ENCODE data around the gene MOB1B. TPM values are rescaled to one million over a fixed set of nuclear protein-coding genes. Genes with fewer than 3 reads are reported as not detected.

MOB1B gene
- total and polyA plus RNA-seq, 4 experiments from 2014 or later: 0.58 to 10.8 (median 5.9) TPM

DNA sequence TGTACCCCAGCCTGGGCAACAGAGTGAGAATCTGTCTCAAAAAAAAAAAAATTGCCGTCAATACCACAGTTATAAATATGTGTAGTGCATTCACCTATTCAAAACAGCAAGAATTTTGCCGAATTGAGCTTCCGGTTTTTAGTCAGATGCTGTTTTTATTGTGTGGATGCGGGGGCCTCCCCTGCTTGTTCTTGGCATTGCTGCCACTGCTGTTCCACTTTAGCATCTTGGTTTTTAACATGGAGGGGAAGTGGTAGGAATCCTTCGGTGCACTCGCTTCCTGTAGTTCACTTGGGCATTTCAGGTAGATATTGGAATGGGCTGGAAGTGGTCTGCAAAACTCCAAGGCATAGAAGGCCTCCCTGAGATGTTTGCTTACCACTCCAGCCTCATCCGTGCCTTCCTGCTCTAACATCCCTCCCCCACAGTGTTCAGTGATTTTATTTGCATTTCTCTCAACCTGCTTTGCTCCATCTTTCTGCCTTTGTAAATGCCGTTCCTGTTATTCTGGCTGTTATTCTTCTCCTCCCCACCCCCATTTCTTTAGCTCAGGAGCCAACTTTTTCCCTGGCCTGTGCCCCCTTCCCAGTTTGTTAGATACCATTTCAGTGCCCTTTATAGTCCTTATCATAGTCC, 25.5 kb downstream of the MOB1B start:
- Histone ChIP-seq H3K27ac (ENCODE audit: low read depth, low read length) (no peak overlapping the region), H3K4me3 (ENCODE audit: low read length in 2 of 2) (no peak overlapping the region), H3K9me3 (ENCODE audit: control insufficient read depth in 1 of 2, low read length in 2 of 2) (no peaks in the 10 kb centered on the region), H3K4me1 (ENCODE audit: insufficient read depth, low read length) (peaks cover 13% of the 10 kb centered on the region), H3K36me3 (ENCODE audit: insufficient read depth, low read length) (no peaks in the 10 kb centered on the region), H3K27me3 (ENCODE audit: insufficient read depth, low read length) (no peaks in the 10 kb centered on the region)
- peak in 4 of 5 donors; percentile 6 to 31 (median 24) for DNase-seq
- H3K4me1 Mint-ChIP-seq: peaks cover 24 to 39% (median 27%) of the 10 kb centered on the region in 4 donors
- H3K9me3 Mint-ChIP-seq: no peaks in the 10 kb centered on the region
- H3K4me3 Mint-ChIP-seq: peak overlapping the region in 7 of 8 donors; percentile 15 to 73 (median 52)
- peak overlapping the region in 4 of 7 donors; percentile 42 to 77 (median 62) for H3K27ac Mint-ChIP-seq
- ChIA-PET CTCF (ENCODE audit: partially characterized antibody) (interaction anchor here (1.0 to 2.1 kb wide), 2 partner anchors 193 to 276 kb away, joined by 3 to 7 read pairs; no protein-coding TSS in a partner anchor), POLR2A (ENCODE audit: partially characterized antibody) (interaction anchor here (0.6 kb wide), 3 partner anchors 12 to 140 kb away, joined by 3 to 4 read pairs (median 3); no protein-coding TSS in a partner anchor)
- intact Hi-C loops (cut with micrococcal nuclease): no loop called here
- no peaks in the 10 kb centered on the region for H3K27me3 Mint-ChIP-seq
- H3K36me3 Mint-ChIP-seq: peaks cover 0 to 3% of the 10 kb centered on the region in 2 donors

DNA sequence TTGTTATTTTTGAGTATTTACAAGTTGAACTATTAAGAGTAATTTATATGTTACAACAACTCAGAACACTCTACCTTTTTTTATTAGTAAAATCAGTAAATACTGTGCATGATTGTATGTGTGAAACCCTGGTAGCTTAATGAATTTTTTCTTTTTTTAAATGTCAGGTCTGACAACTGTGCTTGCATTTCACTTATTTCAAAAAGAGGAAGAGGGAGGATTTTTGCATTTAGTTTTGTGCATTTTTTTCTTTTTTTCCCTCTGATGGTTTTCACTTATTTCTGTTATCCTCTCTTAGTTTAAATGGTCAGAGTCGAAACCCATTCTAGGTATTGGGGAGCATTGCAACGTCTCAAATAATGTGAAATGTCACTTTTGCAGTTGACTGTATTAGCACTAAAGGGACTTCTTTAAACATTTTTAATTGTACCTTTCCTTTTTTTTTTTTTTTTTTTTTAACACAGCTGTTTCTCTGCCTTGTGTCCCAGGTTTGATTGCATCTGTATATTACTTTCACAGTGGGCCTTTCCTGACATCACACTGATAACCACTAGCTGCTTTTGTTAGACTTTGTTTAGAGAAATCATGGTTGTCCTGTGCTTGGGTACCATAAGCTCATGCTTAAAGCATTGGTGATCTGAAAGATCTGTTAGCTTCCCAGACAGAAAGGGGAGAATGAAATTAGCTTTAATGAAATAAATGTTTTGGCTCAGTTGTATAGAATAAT, 28.5 kb downstream of the MOB1B start:
- peaks cover 13% of the 10 kb centered on the region for H3K4me1 ChIP-seq (ENCODE audit: insufficient read depth, low read length)
- ChIA-PET CTCF (ENCODE audit: partially characterized antibody) (interaction anchor here (1.0 to 1.6 kb wide), 2 partner anchors 29 to 79 kb away, joined by 3 read pairs; partner anchors contain the start of gene MOB1B), POLR2A (ENCODE audit: partially characterized antibody) (interaction anchor here (1.1 kb wide), 1 partner anchor 29 kb away, joined by 3 read pairs; the partner anchor contains the start of gene MOB1B)
- H3K9me3 ChIP-seq (ENCODE audit: control insufficient read depth in 1 of 2, low read length in 2 of 2): no peaks in the 10 kb centered on the region
- peak overlapping the region in 2 of 7 donors; percentile 26 to 37 for H3K27ac Mint-ChIP-seq
- H3K4me1 Mint-ChIP-seq: peaks cover 19 to 34% (median 23%) of the 10 kb centered on the region in 4 donors
- H3K36me3 Mint-ChIP-seq: peaks cover 3 to 4% of the 10 kb centered on the region in 2 donors
- no peaks in the 10 kb centered on the region for H3K27me3 ChIP-seq (ENCODE audit: insufficient read depth, low read length)
- H3K27me3 Mint-ChIP-seq: no peaks in the 10 kb centered on the region
- DNase-seq: no peak
- intact Hi-C loops (cut with micrococcal nuclease): no loop called here
- no peak overlapping the region for H3K4me3 ChIP-seq (ENCODE audit: low read length in 2 of 2)
- H3K9me3 Mint-ChIP-seq: peaks cover 0 to 3% (median 0%) of the 10 kb centered on the region in 8 donors
- H3K27ac ChIP-seq (ENCODE audit: low read depth, low read length): no peak overlapping the region
- H3K36me3 ChIP-seq (ENCODE audit: insufficient read depth, low read length): no peaks in the 10 kb centered on the region
- no peak overlapping the region for H3K4me3 Mint-ChIP-seq

DNA sequence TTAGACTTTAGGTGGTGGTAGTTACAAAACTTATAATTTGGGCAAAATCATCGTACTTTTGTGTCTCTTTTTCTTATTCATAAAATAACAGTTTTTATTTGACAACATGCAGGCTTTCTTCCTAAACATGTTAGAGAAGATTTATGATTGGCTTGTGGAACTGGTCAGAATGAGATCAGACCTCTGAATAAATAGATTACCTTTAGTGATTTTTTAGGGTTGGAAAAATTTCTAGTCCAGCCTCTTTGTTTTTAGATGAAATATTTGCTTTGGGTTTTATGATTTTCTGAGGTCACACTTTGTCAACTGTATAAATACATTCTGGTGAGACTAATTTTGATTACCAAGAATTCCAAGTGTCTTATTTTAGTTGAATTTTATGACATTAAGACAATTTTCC, 29.2 kb downstream of the MOB1B start:
- no peaks in the 10 kb centered on the region for H3K9me3 ChIP-seq (ENCODE audit: control insufficient read depth in 1 of 2, low read length in 2 of 2)
- H3K27ac ChIP-seq (ENCODE audit: low read depth, low read length): no peak overlapping the region
- Mint-ChIP-seq H3K9me3 (peaks cover 0 to 3% (median 0%) of the 10 kb centered on the region in 8 donors), H3K27me3 (no peaks in the 10 kb centered on the region), H3K36me3 (peaks cover 3 to 4% of the 10 kb centered on the region in 2 donors), H3K4me3 (no peak overlapping the region), H3K27ac (peak overlapping the region in 2 of 7 donors; percentile 26 to 37), H3K4me1 (peaks cover 16 to 32% (median 18%) of the 10 kb centered on the region in 4 donors)
- H3K4me3 ChIP-seq (ENCODE audit: low read length in 2 of 2): no peak overlapping the region
- H3K36me3 ChIP-seq (ENCODE audit: insufficient read depth, low read length): no peaks in the 10 kb centered on the region
- POLR2A ChIA-PET (ENCODE audit: partially characterized antibody): no interaction called here
- intact Hi-C loops (cut with micrococcal nuclease): no loop called here
- peaks cover 18% of the 10 kb centered on the region for H3K4me1 ChIP-seq (ENCODE audit: insufficient read depth, low read length)
- no peaks in the 10 kb centered on the region for H3K27me3 ChIP-seq (ENCODE audit: insufficient read depth, low read length)
- no peak for DNase-seq
- CTCF ChIA-PET (ENCODE audit: partially characterized antibody): interaction anchor here (1.0 to 1.6 kb wide), 2 partner anchors 29 to 79 kb away, joined by 3 read pairs; partner anchors contain the start of gene MOB1B

DNA sequence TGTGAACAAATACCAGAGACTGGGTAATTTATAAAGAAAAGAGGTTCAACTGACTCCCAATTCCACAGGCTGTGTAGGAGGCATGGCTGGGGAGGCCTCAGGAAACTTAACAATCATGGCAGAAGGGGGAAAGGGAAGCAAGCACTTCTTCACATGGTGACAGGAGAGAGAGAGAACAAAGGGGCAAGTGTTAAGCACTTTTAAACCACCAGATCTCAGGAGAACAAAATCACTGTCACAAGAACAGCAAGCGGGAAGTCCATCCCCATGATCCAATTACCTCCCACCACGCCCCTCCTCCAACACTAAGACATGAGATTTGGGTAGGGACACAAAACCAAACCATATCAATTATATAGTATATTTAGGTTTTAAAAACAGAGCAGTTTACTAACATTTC, 30.8 kb downstream of the MOB1B start:
- DNase-seq: no peak
- Histone ChIP-seq H3K4me1 (ENCODE audit: insufficient read depth, low read length) (peaks cover 9% of the 10 kb centered on the region), H3K27me3 (ENCODE audit: insufficient read depth, low read length) (no peaks in the 10 kb centered on the region), H3K9me3 (ENCODE audit: control insufficient read depth in 1 of 2, low read length in 2 of 2) (no peaks in the 10 kb centered on the region), H3K27ac (ENCODE audit: low read depth, low read length) (no peak overlapping the region), H3K4me3 (ENCODE audit: low read length in 2 of 2) (no peak overlapping the region), H3K36me3 (ENCODE audit: insufficient read depth, low read length) (no peaks in the 10 kb centered on the region)
- Mint-ChIP-seq H3K27me3 (no peaks in the 10 kb centered on the region), H3K4me3 (no peak overlapping the region), H3K36me3 (peaks cover 2 to 4% of the 10 kb centered on the region in 2 donors), H3K9me3 (peaks cover 0 to 3% (median 0%) of the 10 kb centered on the region in 8 donors), H3K27ac (no peak overlapping the region), H3K4me1 (peaks cover 8 to 22% (median 11%) of the 10 kb centered on the region in 4 donors)
- intact Hi-C loops (cut with micrococcal nuclease): no loop called here
- POLR2A ChIA-PET (ENCODE audit: partially characterized antibody): no interaction called here
- CTCF ChIA-PET (ENCODE audit: partially characterized antibody): no interaction called here

DNA sequence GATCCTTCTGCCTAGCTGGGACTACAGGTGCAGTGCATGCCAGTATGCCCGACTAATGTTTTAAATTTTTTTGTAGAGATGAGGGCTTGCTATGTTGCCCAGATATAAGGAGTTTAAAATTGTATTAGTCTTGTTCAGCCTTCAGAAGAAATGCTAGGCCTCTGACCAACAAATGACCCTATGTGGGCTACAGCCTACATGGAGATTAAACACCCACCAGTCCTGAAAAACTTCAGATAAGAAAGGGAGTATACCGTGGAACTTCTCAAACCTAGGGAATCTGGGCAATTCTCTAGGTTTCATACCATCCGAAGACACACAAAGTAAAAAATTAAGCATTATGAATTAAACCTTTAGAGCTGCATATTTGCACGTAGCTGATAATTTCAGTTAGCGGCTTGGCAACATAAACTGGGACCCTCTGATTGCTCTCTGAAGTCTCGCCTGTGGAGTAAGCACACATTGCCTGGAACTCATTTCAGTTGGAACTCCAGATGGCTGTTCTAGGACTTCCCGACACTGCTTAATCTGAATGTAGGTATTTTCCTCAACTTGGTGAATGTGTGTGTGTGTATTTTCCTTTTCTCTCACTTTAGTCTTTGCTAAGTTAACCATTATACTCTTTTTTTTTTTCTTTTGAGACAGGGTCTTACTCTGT, 33.0 kb downstream of the MOB1B start:
- no peak for DNase-seq
- Histone ChIP-seq H3K9me3 (ENCODE audit: control insufficient read depth in 1 of 2, low read length in 2 of 2) (no peaks in the 10 kb centered on the region), H3K4me1 (ENCODE audit: insufficient read depth, low read length) (peaks cover 8% of the 10 kb centered on the region), H3K36me3 (ENCODE audit: insufficient read depth, low read length) (no peaks in the 10 kb centered on the region), H3K27ac (ENCODE audit: low read depth, low read length) (no peak overlapping the region), H3K27me3 (ENCODE audit: insufficient read depth, low read length) (no peaks in the 10 kb centered on the region), H3K4me3 (ENCODE audit: low read length in 2 of 2) (no peak overlapping the region)
- H3K4me1 Mint-ChIP-seq: peaks cover 13 to 23% (median 15%) of the 10 kb centered on the region in 4 donors
- ChIA-PET POLR2A (ENCODE audit: partially characterized antibody) (no interaction called here), CTCF (ENCODE audit: partially characterized antibody) (no interaction called here)
- H3K27ac Mint-ChIP-seq: no peak overlapping the region
- intact Hi-C loops (cut with micrococcal nuclease): no loop called here
- H3K9me3 Mint-ChIP-seq: peaks cover 0 to 3% (median 0%) of the 10 kb centered on the region in 8 donors
- H3K4me3 Mint-ChIP-seq: no peak overlapping the region
- peaks cover 2 to 7% of the 10 kb centered on the region in 2 donors for H3K36me3 Mint-ChIP-seq
- H3K27me3 Mint-ChIP-seq: no peaks in the 10 kb centered on the region

DNA sequence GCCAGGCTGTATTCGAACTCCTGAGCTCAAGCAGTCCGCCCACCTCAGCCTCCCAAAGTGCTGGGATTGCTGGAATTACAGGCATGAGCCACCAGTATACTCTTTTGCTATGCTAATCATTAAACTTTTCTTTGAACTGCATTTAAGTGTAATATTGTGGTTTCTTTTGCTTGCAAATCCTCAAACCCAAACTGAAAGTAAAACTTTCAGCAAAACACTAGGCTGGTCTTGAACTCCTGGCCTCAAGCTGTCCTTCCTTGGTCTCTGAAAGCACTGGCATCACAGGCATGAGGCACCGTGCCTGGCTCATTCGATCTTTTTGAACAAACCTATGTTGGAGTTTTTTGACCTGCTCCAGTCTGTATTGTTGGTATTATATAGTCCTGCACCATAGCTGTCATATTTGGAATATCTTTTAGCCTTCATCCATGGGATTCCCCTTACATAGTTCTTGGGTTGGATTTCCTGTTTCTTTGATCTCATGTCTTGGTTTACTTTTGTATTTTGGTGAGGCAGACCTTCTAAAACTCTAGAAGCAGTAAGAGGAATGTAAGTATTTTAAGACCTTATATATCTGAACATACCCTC, 34.1 kb downstream of the MOB1B start:
- H3K36me3 ChIP-seq (ENCODE audit: insufficient read depth, low read length): no peaks in the 10 kb centered on the region
- intact Hi-C loops (cut with micrococcal nuclease): no loop called here
- Mint-ChIP-seq H3K27ac (peak overlapping the region in 1 of 7 donors; percentile 5), H3K9me3 (peaks cover 0 to 3% (median 0%) of the 10 kb centered on the region in 8 donors), H3K4me3 (peak overlapping the region in 2 of 8 donors; percentile 4 to 12), H3K4me1 (peaks cover 9 to 13% (median 13%) of the 10 kb centered on the region in 4 donors), H3K36me3 (peaks cover 0 to 12% of the 10 kb centered on the region in 2 donors), H3K27me3 (no peaks in the 10 kb centered on the region)
- H3K9me3 ChIP-seq (ENCODE audit: control insufficient read depth in 1 of 2, low read length in 2 of 2): no peaks in the 10 kb centered on the region
- no peaks in the 10 kb centered on the region for H3K27me3 ChIP-seq (ENCODE audit: insufficient read depth, low read length)
- CTCF ChIA-PET (ENCODE audit: partially characterized antibody): interaction anchor here (0.7 kb wide), 1 partner anchor 12 kb away, joined by 3 read pairs; no protein-coding TSS in a partner anchor
- H3K4me1 ChIP-seq (ENCODE audit: insufficient read depth, low read length): peaks cover 8% of the 10 kb centered on the region
- no peak overlapping the region for H3K27ac ChIP-seq (ENCODE audit: low read depth, low read length)
- POLR2A ChIA-PET (ENCODE audit: partially characterized antibody): no interaction called here
- H3K4me3 ChIP-seq (ENCODE audit: low read length in 2 of 2): no peak overlapping the region
- DNase-seq: no peak

All from CD4-positive, alpha-beta memory T cell (primary cell).